Measurements from ENCODE around the gene GTPBP4. TPM values are rescaled to one million over a fixed set of nuclear protein-coding genes. Genes with fewer than 3 reads are reported as not detected.

GTPBP4 gene
- total RNA-seq, 1 donor from 2014 or later: 106 TPM

DNA sequence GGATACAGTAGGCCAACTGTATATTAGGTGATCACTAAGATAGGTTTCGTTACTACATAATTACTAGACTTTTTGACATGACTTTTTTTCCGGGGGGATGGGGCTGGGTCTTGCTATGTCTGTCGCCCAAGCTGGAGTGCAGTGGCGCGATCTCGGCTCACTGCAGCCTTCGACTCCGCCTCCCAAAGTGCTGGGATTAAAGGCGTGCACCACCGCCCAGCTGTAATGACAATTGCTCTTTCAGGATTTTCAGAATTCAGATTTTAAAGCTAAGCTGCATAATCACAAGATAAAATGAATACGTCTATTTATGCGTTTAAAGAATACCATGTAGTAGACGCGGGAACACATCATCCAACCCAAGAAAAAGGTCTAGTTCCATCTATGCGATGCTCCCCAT lies 59.7 kb downstream of the GTPBP4 start:
- H2AFZ ChIP-seq (ENCODE audit: low read depth, low read length): peak overlapping the region; percentile 34
- no peaks in the 10 kb centered on the region for H3K27me3 ChIP-seq (ENCODE audit: insufficient read depth, low read length)
- no peaks in the 10 kb centered on the region for H3K9me3 ChIP-seq (ENCODE audit: insufficient read depth, low read depth, low read length)
- peak overlapping the region; percentile 94 for H3K4me2 ChIP-seq (ENCODE audit: low read length)
- Mint-ChIP-seq H3K27me3 (ENCODE audit: low read depth, unreplicated experiment) (no peaks in the 10 kb centered on the region), H3K9me3 (ENCODE audit: unreplicated experiment) (no peaks in the 10 kb centered on the region), H3K36me3 (ENCODE audit: low read depth, unreplicated experiment) (peaks cover 7% of the 10 kb centered on the region), H3K4me3 (ENCODE audit: unreplicated experiment) (peak overlapping the region; percentile 93), H3K27ac (ENCODE audit: unreplicated experiment) (peak overlapping the region; percentile 94), H3K4me1 (ENCODE audit: low read depth, unreplicated experiment) (peaks cover 21% of the 10 kb centered on the region)
- H3K79me2 ChIP-seq (ENCODE audit: insufficient read depth, low read length): peaks cover 81% of the 10 kb centered on the region
- DNase-seq (ENCODE audit: low read depth) (no peak), FAIRE-seq (no peak)
- H3K9ac ChIP-seq (ENCODE audit: low read length): peak overlapping the region; percentile 97
- peak overlapping the region; percentile 97 for H3K27ac ChIP-seq (ENCODE audit: low read depth, low read length)
- peak overlapping the region; percentile 99 for H3K4me3 ChIP-seq (ENCODE audit: insufficient read depth, low read depth, low read length)
- TF ChIP-seq EZH2 (IDR thresholded peaks at IDR 0.05; ENCODE audit: insufficient read depth, low read length) (no peak), CTCF (IDR thresholded peaks at IDR 0.05; ENCODE audit: insufficient read depth, low read depth, low read length) (no peak)
- peaks cover 61% of the 10 kb centered on the region for H4K20me1 ChIP-seq (ENCODE audit: insufficient read depth, low read length)
- H3K36me3 ChIP-seq (ENCODE audit: insufficient read depth, low read length): peaks cover 14% of the 10 kb centered on the region
- H3K4me1 ChIP-seq (ENCODE audit: insufficient read depth, low read length): peaks cover 12% of the 10 kb centered on the region

DNA sequence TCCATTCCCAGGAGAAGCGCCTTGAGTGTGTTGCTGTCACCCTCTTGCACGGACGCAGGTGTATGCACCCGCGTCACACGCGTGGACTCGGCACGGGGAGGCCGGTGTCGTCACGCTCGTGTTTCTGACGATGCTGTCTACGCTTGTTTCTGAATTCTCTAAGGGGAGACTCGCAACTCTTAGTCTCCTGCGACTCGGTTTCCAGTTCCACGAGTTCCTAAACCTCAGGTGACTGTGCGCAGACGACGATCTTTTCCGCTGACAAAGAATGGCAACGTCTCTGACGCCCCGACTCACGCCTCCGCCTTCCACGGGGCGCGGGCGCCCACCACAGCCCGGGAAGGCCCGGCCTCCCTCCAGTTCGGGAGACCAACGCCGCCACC lies 60.1 kb downstream of the GTPBP4 start:
- FAIRE-seq (no peak), DNase-seq (ENCODE audit: low read depth) (peak; percentile 46)
- H3K9me3 ChIP-seq (ENCODE audit: insufficient read depth, low read depth, low read length): no peaks in the 10 kb centered on the region
- Mint-ChIP-seq H3K4me1 (ENCODE audit: low read depth, unreplicated experiment) (peaks cover 21% of the 10 kb centered on the region), H3K4me3 (ENCODE audit: unreplicated experiment) (peak overlapping the region; percentile 93), H3K27me3 (ENCODE audit: low read depth, unreplicated experiment) (no peaks in the 10 kb centered on the region), H3K27ac (ENCODE audit: unreplicated experiment) (peak overlapping the region; percentile 94), H3K9me3 (ENCODE audit: unreplicated experiment) (no peaks in the 10 kb centered on the region), H3K36me3 (ENCODE audit: low read depth, unreplicated experiment) (peaks cover 8% of the 10 kb centered on the region)
- peaks cover 60% of the 10 kb centered on the region for H4K20me1 ChIP-seq (ENCODE audit: insufficient read depth, low read length)
- peaks cover 14% of the 10 kb centered on the region for H3K36me3 ChIP-seq (ENCODE audit: insufficient read depth, low read length)
- no peaks in the 10 kb centered on the region for H3K27me3 ChIP-seq (ENCODE audit: insufficient read depth, low read length)
- H3K4me1 ChIP-seq (ENCODE audit: insufficient read depth, low read length): peaks cover 12% of the 10 kb centered on the region
- H3K4me2 ChIP-seq (ENCODE audit: low read length): peak overlapping the region; percentile 94
- peak overlapping the region; percentile 97 for H3K27ac ChIP-seq (ENCODE audit: low read depth, low read length)
- peak overlapping the region; percentile 34 for H2AFZ ChIP-seq (ENCODE audit: low read depth, low read length)
- H3K79me2 ChIP-seq (ENCODE audit: insufficient read depth, low read length): peaks cover 82% of the 10 kb centered on the region
- H3K4me3 ChIP-seq (ENCODE audit: insufficient read depth, low read depth, low read length): peak overlapping the region; percentile 99
- TF ChIP-seq EZH2 (IDR thresholded peaks at IDR 0.05; ENCODE audit: insufficient read depth, low read length) (no peak), CTCF (IDR thresholded peaks at IDR 0.05; ENCODE audit: insufficient read depth, low read depth, low read length) (no peak)
- peak overlapping the region; percentile 97 for H3K9ac ChIP-seq (ENCODE audit: low read length)

DNA sequence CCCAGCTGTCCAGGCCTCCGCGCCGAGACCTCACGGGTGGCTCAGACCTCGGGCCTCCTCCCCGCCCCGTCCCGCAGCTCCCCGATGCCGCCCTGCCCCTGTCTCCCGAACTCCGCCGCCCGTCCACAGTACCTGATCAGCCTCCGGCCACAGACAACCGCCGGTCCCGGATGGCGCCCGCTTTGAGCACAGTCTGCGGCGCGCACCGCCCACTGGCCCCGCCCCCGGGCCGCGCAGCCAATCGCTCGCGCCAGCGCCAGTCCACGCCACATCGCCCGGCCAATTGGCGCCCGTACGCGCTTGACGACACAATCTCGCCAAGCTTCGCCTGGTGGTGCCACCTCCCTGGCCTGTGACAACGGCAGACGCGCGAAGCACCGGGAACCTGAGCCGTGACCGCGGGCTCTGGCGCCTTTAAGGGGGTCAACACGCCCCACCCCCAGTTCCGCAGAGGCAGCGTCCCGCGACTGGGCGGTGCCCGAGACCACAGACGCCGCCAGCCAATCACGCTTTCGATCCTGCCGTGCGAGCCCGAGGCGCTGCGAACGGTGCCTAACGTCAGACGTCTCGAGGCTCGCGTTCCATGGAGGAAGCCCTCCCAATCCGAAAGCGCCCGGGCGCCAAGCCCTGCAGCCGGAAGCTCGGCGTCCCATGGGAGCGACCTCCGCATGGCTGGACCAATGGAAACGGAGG lies 60.6 kb downstream of the GTPBP4 start, which contains the start of gene IDI1:
Gene IDI1, minus strand, starts transcription at position 388 of the 693 bp plus-strand sequence. Its CDS starts 116 bp downstream, at position 272.
- peaks cover 12% of the 10 kb centered on the region for H3K4me1 ChIP-seq (ENCODE audit: insufficient read depth, low read length)
- TF ChIP-seq EZH2 (IDR thresholded peaks at IDR 0.05; ENCODE audit: insufficient read depth, low read length) (no peak), CTCF (IDR thresholded peaks at IDR 0.05; ENCODE audit: insufficient read depth, low read depth, low read length) (no peak)
- Mint-ChIP-seq H3K27me3 (ENCODE audit: low read depth, unreplicated experiment) (no peaks in the 10 kb centered on the region), H3K27ac (ENCODE audit: unreplicated experiment) (peak within 1 kb of the TSS; percentile 94), H3K36me3 (ENCODE audit: low read depth, unreplicated experiment) (peaks cover 8% of the 10 kb centered on the region), H3K9me3 (ENCODE audit: unreplicated experiment) (no peaks in the 10 kb centered on the region), H3K4me1 (ENCODE audit: low read depth, unreplicated experiment) (peaks cover 21% of the 10 kb centered on the region), H3K4me3 (ENCODE audit: unreplicated experiment) (peak within 1 kb of the TSS; percentile 93)
- peak within 1 kb of the TSS; percentile 97 for H3K27ac ChIP-seq (ENCODE audit: low read depth, low read length)
- H3K79me2 ChIP-seq (ENCODE audit: insufficient read depth, low read length): peaks cover 82% of the 10 kb centered on the region
- peaks cover 60% of the 10 kb centered on the region for H4K20me1 ChIP-seq (ENCODE audit: insufficient read depth, low read length)
- FAIRE-seq (no peak), DNase-seq (ENCODE audit: low read depth) (peak; percentile 95)
- peak within 1 kb of the TSS; percentile 97 for H3K9ac ChIP-seq (ENCODE audit: low read length)
- no peaks in the 10 kb centered on the region for H3K9me3 ChIP-seq (ENCODE audit: insufficient read depth, low read depth, low read length)
- peaks cover 10% of the 10 kb centered on the region for H3K36me3 ChIP-seq (ENCODE audit: insufficient read depth, low read length)
- H3K4me2 ChIP-seq (ENCODE audit: low read length): peak within 1 kb of the TSS; percentile 94
- peak within 1 kb of the TSS; percentile 99 for H3K4me3 ChIP-seq (ENCODE audit: insufficient read depth, low read depth, low read length)
- no peaks in the 10 kb centered on the region for H3K27me3 ChIP-seq (ENCODE audit: insufficient read depth, low read length)
- peak within 1 kb of the TSS; percentile 62 for H2AFZ ChIP-seq (ENCODE audit: low read depth, low read length)
